ENCODE data around the gene TRIM67.

DNA sequence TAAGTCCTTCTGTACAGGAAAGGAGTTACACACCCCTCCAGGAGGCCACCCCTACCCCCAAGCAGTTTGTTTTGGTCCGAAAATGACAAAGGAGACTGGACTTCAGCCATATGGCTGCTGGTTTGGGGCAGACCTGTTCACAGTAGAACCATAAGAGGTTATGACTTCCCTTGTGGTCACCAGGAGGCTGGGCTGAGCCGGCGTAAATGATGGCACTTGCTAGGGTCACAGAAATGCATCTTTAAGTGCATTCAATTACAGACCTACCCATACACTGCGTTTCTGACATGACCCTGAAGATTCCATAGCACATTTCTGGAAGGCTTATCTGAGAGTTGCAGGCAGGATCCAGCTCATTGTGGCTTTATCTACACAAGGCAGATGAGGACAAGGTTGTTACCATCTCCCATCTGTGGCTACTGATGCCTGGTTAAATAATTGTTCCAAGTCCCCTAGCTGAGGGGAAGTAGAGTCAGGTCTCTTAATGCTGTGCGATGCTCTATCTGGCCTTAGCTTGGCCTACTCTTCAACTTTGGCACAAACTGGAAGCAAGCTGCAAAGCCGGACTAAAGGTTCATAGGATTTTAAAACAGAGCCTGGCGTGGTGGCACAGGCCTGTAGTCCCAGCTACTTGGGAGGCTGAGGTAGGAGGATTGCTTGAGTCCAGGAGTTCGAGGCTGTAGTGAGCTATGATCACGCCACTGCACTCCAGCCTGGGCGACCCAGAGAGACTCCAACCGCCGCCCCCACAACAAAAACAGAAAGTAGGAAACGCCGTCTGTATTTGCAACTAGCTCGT is 1.7 kb upstream of the TRIM67 start:
- TF ChIP-seq, protein P1, sequence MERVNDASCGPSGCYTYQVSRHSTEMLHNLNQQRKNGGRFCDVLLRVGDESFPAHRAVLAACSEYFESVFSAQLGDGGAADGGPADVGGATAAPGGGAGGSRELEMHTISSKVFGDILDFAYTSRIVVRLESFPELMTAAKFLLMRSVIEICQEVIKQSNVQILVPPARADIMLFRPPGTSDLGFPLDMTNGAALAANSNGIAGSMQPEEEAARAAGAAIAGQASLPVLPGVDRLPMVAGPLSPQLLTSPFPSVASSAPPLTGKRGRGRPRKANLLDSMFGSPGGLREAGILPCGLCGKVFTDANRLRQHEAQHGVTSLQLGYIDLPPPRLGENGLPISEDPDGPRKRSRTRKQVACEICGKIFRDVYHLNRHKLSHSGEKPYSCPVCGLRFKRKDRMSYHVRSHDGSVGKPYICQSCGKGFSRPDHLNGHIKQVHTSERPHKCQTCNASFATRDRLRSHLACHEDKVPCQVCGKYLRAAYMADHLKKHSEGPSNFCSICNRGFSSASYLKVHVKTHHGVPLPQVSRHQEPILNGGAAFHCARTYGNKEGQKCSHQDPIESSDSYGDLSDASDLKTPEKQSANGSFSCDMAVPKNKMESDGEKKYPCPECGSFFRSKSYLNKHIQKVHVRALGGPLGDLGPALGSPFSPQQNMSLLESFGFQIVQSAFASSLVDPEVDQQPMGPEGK (CRISPR knock-in tag; IDR thresholded peaks at IDR 0.05; ENCODE audit: borderline replicate concordance): no peak
- TF ChIP-seq ARNTL (CRISPR knock-in tag; IDR thresholded peaks at IDR 0.05; ENCODE audit: borderline replicate concordance, low read depth) (no peak), SNAI2 (CRISPR knock-in tag; IDR thresholded peaks at IDR 0.05) (no peak)

Measured in SK-N-SH treated with all-trans-retinoic acid at 6 μM for 48 hours (cell line).